ENCODE results near the gene CLDN22. TPM values are rescaled to one million over a fixed set of nuclear protein-coding genes. Genes with fewer than 3 reads are reported as not detected.

CLDN22 gene
- total and polyA plus RNA-seq, 2 of the 8 experiments (the other 6 are each of a cell fraction or from before 2014, with no cell fraction given) = not detected

DNA sequence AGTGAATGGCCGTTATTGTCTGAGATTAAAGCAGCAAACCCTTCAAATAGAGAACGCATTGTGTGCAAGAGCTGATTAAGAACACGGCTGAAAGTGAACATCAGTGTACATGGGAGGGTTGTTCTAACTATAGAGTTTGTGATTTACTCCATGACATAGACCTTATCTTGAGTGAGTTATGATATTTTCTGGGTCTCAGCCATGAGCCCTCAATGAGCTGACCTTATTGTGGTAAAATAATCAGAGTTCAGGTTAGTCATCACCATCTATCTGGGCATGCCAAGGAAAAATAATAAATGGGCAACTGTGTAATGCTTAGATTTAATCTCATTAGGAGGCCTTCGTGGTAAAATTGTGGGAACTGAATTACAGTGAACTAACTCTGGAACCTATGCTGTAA is 35.3 kb upstream of the CLDN22 start (continued):
- TF ChIP-seq RXRA (IDR thresholded peaks at IDR 0.05; ENCODE audit: insufficient read depth, low read depth, low read length) (no peak), GTF2F1 (IDR thresholded peaks at IDR 0.05; ENCODE audit: borderline replicate concordance, low read depth, low read length) (no peak), CEBPB (IDR thresholded peaks at IDR 0.05; ENCODE audit: low read depth, low read length) (no peak), CBX8 (IDR thresholded peaks at IDR 0.05; ENCODE audit: borderline replicate concordance, low read depth, low read length) (no peak), RNF2 (IDR thresholded peaks at IDR 0.05; ENCODE audit: borderline replicate concordance, low read depth, low read length, missing control alignments, poor library complexity, severe bottlenecking) (no peak)

Measured in H1 (cell line).